OCI-LY3 (cell line): ENCODE data around the gene SPPL2B.

ENCODE experiments used
- H2AFZ ChIP-seq: fragments of 200-600, 300-600 bp; shearing (Covaris generic); 2 replicates; pipeline ENCODE4 v1.6.0; 2014; ENCODE audit warnings: antibody characterized with exemption, low read depth, low read length
- H3K27ac ChIP-seq: fragments of 200-600, 300-600 bp; sonication (generic); 2 replicates; pipeline ENCODE4 v1.5.1; 2014; ENCODE audit warnings: mild to moderate bottlenecking, low read length, moderate library complexity, mixed read lengths
- H3K27me3 ChIP-seq: fragments of 200-600, 300-600 bp; sonication (generic); 2 replicates; pipeline ENCODE4 v1.6.1; 2014; ENCODE audit warnings: low read depth, low read length, mixed read lengths
- H3K36me3 ChIP-seq: fragments of 200-600, 300-600 bp; sonication (generic); replicated peaks from 2 replicates; pipeline ENCODE3; 2014; ENCODE audit warnings: low read depth, low read length, mixed read lengths
- H3K4me1 ChIP-seq: fragments of 300-600, 200-600 bp; sonication (generic); 2 replicates; pipeline ENCODE4 v1.6.1; 2014; ENCODE audit warnings: low read length, mixed read lengths
- H3K4me2 ChIP-seq: fragments of 200-600, 300-600 bp; sonication (generic); 2 replicates; pipeline ENCODE4 v1.6.1; 2014; ENCODE audit warnings: low read length, mixed read lengths
- H3K4me3 ChIP-seq: fragments of 300-600, 200-600 bp; sonication (generic); 2 replicates; pipeline ENCODE4 v1.5.1; 2014; ENCODE audit warnings: antibody characterized with exemption, mild to moderate bottlenecking, low read length, moderate library complexity
- H3K79me2 ChIP-seq: fragments of 300-600, 200-600 bp; shearing (Covaris generic); 2 replicates; pipeline ENCODE4 v1.6.1; 2014; ENCODE audit warnings: mild to moderate bottlenecking, low read length, mixed read lengths
- H3K9ac ChIP-seq: fragments of 300-600, 200-600 bp; shearing (Covaris generic); 2 replicates; pipeline ENCODE4 v1.6.0; 2014; ENCODE audit warnings: mild to moderate bottlenecking, low read length, moderate library complexity
- H3K9me3 ChIP-seq: fragments of 200-600, 300-600 bp; shearing (Covaris generic); 2 replicates; pipeline ENCODE4 v1.6.1; 2014; ENCODE audit warnings: low read length, mixed read lengths; ENCODE audit not compliant: insufficient read depth
- H4K20me1 ChIP-seq: fragments of 200-600, 300-600 bp; sonication (generic); 2 replicates; pipeline ENCODE4 v1.6.1; 2016; ENCODE audit warnings: low read length, mixed read lengths; ENCODE audit not compliant: insufficient read depth
- EZH2phosphoT487 ChIP-seq: fragments of 200-600 bp; shearing (Covaris generic); IDR thresholded peaks from 2 replicates; pipeline ENCODE4 v1.6.1; 2018; ENCODE audit warnings: antibody characterized with exemption, mixed run types, low read depth
- TF ChIP-seq, protein P1 (sequence below): fragments of 200-600, 300-600 bp; sonication (generic); IDR thresholded peaks from 2 replicates; pipeline ENCODE4 v1.5.1; 2014; ENCODE audit warnings: antibody characterized with exemption, low read length, low read depth

Gene SPPL2B

DNA sequence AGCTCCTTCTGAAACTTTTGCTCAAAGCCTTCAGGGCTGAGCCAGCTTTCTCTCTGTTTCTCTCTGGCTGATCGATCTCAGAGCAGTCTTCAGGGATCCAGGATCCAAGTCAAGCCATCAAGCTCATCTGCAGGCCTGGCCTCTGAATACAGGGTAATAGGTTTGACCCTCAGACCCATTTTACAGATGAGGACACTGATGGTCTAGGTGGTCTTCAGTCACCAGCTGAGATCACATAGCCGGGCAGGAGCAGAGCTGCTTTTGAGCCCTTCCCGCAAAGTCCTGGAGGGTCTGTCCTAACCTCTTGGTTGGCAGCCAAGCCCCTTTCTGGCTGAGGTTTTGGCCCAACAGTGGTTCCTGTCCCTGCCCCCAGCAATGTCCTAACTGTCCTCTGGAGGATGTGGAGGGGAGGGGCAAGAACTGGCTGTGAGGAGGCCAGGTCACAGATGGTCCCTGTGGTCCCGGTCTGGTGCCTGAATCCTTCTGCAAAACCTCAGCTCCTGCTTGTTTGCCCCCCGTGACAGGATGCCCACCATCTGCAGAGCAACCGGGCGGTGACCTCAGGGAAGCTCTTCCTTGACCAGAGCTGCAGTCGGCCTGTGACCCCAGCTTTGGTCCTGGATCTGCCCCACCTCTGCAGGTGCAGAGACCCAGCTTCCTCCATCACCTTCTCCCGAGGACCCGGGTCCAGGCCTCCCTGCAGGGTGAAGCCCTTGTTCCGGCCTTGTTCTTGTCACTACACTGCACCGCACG is 40.7 kb upstream of the SPPL2B start:
- Histone ChIP-seq H3K36me3 (no peaks in the 10 kb centered on the region), H3K4me2 (no peak overlapping the region), H3K27me3 (peaks cover 28% of the 10 kb centered on the region), H3K4me3 (no peak overlapping the region), H3K27ac (no peak overlapping the region), H3K9ac (no peak overlapping the region), H2AFZ (no peak overlapping the region), H3K9me3 (no peaks in the 10 kb centered on the region), H3K79me2 (no peaks in the 10 kb centered on the region), H4K20me1 (no peaks in the 10 kb centered on the region), H3K4me1 (peaks cover 22% of the 10 kb centered on the region)
- no peak for TF ChIP-seq EZH2phosphoT487
- TF ChIP-seq, protein P1, sequence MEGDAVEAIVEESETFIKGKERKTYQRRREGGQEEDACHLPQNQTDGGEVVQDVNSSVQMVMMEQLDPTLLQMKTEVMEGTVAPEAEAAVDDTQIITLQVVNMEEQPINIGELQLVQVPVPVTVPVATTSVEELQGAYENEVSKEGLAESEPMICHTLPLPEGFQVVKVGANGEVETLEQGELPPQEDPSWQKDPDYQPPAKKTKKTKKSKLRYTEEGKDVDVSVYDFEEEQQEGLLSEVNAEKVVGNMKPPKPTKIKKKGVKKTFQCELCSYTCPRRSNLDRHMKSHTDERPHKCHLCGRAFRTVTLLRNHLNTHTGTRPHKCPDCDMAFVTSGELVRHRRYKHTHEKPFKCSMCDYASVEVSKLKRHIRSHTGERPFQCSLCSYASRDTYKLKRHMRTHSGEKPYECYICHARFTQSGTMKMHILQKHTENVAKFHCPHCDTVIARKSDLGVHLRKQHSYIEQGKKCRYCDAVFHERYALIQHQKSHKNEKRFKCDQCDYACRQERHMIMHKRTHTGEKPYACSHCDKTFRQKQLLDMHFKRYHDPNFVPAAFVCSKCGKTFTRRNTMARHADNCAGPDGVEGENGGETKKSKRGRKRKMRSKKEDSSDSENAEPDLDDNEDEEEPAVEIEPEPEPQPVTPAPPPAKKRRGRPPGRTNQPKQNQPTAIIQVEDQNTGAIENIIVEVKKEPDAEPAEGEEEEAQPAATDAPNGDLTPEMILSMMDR, result no peak

DNA sequence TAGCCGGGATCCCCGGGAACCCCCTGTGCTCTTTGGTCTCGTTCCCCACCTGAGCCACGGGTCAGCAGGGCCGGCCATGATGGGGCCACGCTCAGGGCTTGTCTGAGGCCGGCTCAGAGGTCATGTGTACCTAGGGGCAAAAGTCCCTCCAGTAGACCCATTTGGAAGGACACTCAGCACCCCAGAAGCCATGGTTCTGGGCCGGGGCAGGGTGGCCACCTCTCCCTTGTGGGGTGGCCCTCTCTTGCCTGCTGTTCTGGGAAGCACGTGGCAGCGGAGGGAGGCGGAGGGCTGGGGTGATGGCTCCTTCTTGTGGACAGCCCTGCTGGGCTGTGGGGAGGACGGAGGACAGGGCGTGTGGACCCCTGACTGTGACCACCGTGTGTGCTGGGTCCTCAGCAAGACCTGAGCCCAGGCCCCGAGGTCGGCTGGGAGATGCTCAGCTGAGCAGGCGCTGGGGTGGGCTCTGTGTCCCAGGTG is 40.1 kb upstream of the SPPL2B start:
- peaks cover 26% of the 10 kb centered on the region for H3K27me3 ChIP-seq
- H3K4me1 ChIP-seq, result peaks cover 22% of the 10 kb centered on the region
- no peaks in the 10 kb centered on the region for H3K79me2 ChIP-seq
- no peaks in the 10 kb centered on the region for H3K9me3 ChIP-seq
- TF ChIP-seq, protein P1, result no peak
- no peak for TF ChIP-seq EZH2phosphoT487
- no peak overlapping the region for H3K4me3 ChIP-seq
- no peak overlapping the region for H3K27ac ChIP-seq
- no peak overlapping the region for H3K9ac ChIP-seq
- no peaks in the 10 kb centered on the region for H4K20me1 ChIP-seq
- H3K4me2 ChIP-seq, result no peak overlapping the region
- H3K36me3 ChIP-seq, result no peaks in the 10 kb centered on the region
- no peak overlapping the region for H2AFZ ChIP-seq

DNA sequence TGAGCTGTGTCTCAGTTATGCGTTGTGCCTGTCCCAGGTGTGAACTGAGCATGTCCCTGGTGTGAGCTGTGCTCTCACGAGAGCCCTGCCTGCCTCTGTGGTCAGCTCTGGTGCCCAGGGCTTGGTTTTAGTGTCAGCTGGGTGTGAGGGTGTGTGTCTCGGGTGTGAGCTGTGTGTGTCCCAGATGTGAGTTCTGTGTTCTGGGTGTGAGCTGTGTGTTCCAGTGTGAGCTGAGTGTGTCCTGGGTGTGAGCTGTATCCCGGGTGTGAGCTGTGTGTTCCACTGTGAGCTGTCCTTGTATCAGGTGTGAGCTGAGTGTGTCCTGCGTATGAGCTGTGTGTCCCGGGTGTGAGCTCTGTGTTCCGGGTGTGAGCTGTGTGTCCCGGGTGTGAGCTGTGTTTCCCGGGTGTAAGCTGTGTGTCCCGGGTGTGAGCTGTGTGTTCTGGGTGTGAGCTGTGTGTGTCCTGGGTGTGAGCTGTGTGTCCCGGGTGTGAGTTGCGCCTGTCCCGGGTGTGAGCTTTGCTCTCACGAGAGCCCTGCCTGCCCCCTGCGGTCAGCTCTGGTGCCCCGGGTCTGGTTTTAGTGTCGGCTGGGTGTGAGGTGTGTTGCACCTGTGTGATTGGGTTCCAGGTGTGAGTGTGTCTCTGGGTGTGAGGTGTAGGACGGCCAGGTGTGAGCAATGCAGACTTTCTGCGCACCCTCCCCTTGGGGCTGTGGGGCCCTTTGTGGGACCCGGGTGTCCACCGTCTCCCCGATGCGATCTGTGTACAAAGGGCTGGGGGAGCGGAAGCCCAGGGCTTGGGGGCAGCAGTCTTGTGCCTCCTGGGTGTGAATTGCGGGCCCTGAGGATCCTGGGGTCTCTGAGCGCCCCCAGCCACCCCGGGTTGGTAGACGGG is 39.4 kb upstream of the SPPL2B start:
- Histone ChIP-seq H3K27me3 (peaks cover 26% of the 10 kb centered on the region), H3K79me2 (no peaks in the 10 kb centered on the region), H3K4me2 (peak overlapping the region; percentile 97), H4K20me1 (no peaks in the 10 kb centered on the region), H3K4me3 (peak overlapping the region; percentile 77), H3K27ac (peak overlapping the region; percentile 50), H2AFZ (peak overlapping the region; percentile 31), H3K36me3 (no peaks in the 10 kb centered on the region), H3K9me3 (no peaks in the 10 kb centered on the region), H3K9ac (peak overlapping the region; percentile 68), H3K4me1 (peaks cover 22% of the 10 kb centered on the region)
- TF ChIP-seq, protein P1, result no peak
- no peak for TF ChIP-seq EZH2phosphoT487

DNA sequence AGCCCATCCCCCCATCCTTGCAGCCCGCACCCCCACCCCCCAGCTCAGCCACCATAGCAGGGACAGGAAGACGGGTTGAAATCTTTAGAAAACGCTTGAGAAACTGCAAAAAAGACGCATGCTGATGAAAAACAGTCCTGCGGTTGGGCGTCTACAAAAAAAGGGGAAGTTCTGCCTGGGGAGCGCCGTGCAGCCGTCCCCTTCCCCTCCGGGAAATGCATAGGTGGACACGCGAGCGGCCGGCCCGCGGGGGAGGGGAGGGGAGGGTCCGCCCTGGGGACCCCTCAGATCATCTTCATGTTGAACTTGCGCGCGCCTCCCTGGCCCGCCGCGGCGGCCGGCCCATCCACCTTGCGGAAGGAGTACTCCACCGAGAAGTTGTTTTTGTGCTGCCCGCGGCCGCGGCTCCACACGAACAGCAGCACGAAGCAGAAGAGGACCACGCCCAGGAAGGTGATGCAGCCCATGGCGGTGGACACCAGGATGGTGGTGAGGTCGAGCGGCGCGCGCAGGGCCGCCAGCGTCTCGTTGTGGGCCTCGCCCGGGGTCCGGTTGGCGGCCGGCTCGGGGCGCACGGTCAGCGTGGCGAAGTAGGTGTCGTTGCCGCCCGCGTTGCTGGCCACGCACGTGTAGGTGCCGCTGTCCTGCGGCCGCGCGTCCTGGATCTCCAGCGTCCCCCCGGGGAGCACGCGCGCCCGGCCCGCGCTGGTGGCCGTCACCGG is 38.6 kb upstream of the SPPL2B start:
- Histone ChIP-seq H3K9ac (peak overlapping the region; percentile 68), H2AFZ (peak overlapping the region; percentile 68), H3K27me3 (peaks cover 26% of the 10 kb centered on the region), H3K4me3 (peak overlapping the region; percentile 77), H3K36me3 (no peaks in the 10 kb centered on the region), H3K79me2 (no peaks in the 10 kb centered on the region), H3K27ac (peak overlapping the region; percentile 50), H3K9me3 (no peaks in the 10 kb centered on the region), H3K4me1 (peaks cover 22% of the 10 kb centered on the region), H4K20me1 (no peaks in the 10 kb centered on the region), H3K4me2 (peak overlapping the region; percentile 97)
- TF ChIP-seq EZH2phosphoT487, result no peak
